Gastroesophageal sphincter (tissue), 4 donors: ENCODE measurements around the gene KLHL1. TPM values are rescaled to one million over a fixed set of nuclear protein-coding genes. Genes with fewer than 3 reads are reported as not detected.

Experiments
- ATAC-seq: fragments of 150-250 bp; one replicate; pipeline ENCODE4 v1.9.1; 2016; ENCODE audit warnings: mild to moderate bottlenecking, moderate library complexity
- H3K27ac ChIP-seq, 4 donors: fragments of 200-600 bp; sonication (generic) in 3 of 4; 1 replicate in 3 of 4; 2 replicates in 1 of 4; pipeline ENCODE4 v1.5.1; 2016 to 2019
- H3K27me3 ChIP-seq: fragments of 200-600 bp; sonication (generic); one replicate; pipeline ENCODE4 v1.5.1; 2019
- H3K36me3 ChIP-seq, 2 donors: fragments of 200-600 bp; sonication (generic); one replicate each; pipeline ENCODE4 v1.5.1; 2019; ENCODE audit warnings: control low read depth in 1 of 2
- H3K4me1 ChIP-seq, 3 donors: fragments of 200-600 bp; sonication (generic); 1 replicate in 2 of 3; 2 replicates in 1 of 3; pipeline ENCODE4 v1.5.1; 2016 to 2019; ENCODE audit warnings: control low read depth in 2 of 3
- H3K4me3 ChIP-seq, 2 donors: fragments of 200-600 bp; sonication (generic); one replicate each; pipeline ENCODE4 v1.5.1; 2019; ENCODE audit warnings: mild to moderate bottlenecking in 1 of 2, moderate library complexity in 1 of 2
- H3K9me3 ChIP-seq, 3 donors: fragments of 200-600 bp; sonication (generic); one replicate each; pipeline ENCODE4 v1.5.1; 2017 to 2019; ENCODE audit warnings: control low read depth in 2 of 3
- EP300 ChIP-seq: sonication (generic); formaldehyde crosslinking; IDR thresholded peaks from one replicate; pipeline ENCODE4 v1.6.1; 2017; ENCODE audit warnings: antibody characterized with exemption, mild to moderate bottlenecking
- POLR2A ChIP-seq, 2 donors: fragments of 450-650 bp; IDR thresholded peaks; one replicate each; pipeline ENCODE4 v1.6.1; 2017; ENCODE audit warnings: antibody characterized with exemption in 2 of 2, mild to moderate bottlenecking in 2 of 2, moderate library complexity in 1 of 2
- POLR2AphosphoS5 ChIP-seq: sonication (generic); formaldehyde crosslinking; IDR thresholded peaks from one replicate; pipeline ENCODE4 v1.6.1; 2017; ENCODE audit warnings: antibody characterized with exemption
- WGBS, 2 donors: methylation state at CpG; one replicate each; pipeline ENCODE4 v1.1.5; 2018; ENCODE audit warnings: low coverage in 1 of 2; 5-methylcytosine and 5-hydroxymethylcytosine counted together
- total RNA-seq, 4 donors: library from RNA; depleted of rRNA; stranded (reverse); fragments of >200 nt; gene quantifications; one replicate each; pipeline ENCODE4 v1.1.0, GENCODE V29; 2016
- TF ChIP-seq, protein P1 (sequence below), 4 experiments: fragments of 200-600 bp in 2 of 4; fragments of 450-650 bp in 2 of 4; sonication (generic) in 1 of 4; IDR thresholded peaks; one replicate each; pipeline ENCODE4 v1.5.1; 2017 to 2019; ENCODE audit warnings: antibody characterized with exemption in 4 of 4, mild to moderate bottlenecking in 2 of 4, moderate library complexity in 2 of 4

The KLHL1 gene
- total RNA-seq, 4 donors from 2014 or later: 0.13 TPM; not detected in 3

DNA sequence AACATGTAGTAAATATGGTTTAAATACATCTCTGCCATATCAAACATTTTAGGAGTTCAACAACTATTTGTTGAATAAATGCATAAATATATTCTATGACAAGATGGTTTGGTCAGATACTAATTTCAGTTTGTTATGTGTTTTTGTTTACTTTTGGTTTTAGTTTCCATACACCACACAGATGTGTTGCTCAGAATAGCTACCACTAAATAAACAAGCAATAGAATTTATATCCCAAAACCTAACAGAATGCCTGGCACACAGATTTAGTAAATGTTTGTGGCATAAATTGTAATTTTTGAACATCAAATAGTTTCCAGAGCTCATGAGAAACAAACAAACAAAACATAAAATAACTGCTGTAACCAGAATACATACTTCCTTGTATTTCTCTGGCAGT, 127.5 kb downstream of the KLHL1 start:
- Histone ChIP-seq H3K27me3 (no peaks in the 10 kb centered on the region), H3K36me3 (no peaks in the 10 kb centered on the region), H3K9me3 (no peaks in the 10 kb centered on the region), H3K4me1 (no peaks in the 10 kb centered on the region), H3K27ac (no peak overlapping the region), H3K4me3 (no peak overlapping the region)
- no peak for TF ChIP-seq POLR2A (IDR thresholded peaks at IDR 0.05)
- TF ChIP-seq EP300: no peak
- TF ChIP-seq, protein P1, sequence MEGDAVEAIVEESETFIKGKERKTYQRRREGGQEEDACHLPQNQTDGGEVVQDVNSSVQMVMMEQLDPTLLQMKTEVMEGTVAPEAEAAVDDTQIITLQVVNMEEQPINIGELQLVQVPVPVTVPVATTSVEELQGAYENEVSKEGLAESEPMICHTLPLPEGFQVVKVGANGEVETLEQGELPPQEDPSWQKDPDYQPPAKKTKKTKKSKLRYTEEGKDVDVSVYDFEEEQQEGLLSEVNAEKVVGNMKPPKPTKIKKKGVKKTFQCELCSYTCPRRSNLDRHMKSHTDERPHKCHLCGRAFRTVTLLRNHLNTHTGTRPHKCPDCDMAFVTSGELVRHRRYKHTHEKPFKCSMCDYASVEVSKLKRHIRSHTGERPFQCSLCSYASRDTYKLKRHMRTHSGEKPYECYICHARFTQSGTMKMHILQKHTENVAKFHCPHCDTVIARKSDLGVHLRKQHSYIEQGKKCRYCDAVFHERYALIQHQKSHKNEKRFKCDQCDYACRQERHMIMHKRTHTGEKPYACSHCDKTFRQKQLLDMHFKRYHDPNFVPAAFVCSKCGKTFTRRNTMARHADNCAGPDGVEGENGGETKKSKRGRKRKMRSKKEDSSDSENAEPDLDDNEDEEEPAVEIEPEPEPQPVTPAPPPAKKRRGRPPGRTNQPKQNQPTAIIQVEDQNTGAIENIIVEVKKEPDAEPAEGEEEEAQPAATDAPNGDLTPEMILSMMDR (IDR thresholded peaks at IDR 0.05): no peak
- TF ChIP-seq POLR2AphosphoS5: no peak
- no peak for ATAC-seq

DNA sequence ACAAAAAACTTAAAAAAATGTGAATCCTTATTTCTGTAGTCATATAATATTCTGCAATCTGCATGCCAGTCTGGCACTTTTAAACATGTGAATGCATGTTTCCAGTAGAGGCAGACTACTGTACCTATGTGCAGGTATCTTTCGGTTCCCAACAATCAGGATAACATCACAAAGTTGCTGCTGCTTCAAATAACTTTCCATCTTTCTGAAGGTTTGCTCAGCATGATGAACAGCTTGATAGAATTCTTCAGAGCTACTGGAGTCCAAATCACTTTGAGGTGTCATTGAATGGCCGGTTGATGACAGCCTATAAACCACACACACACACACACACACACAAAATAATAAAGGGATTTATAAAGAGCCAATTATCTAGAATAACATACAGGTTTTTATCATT, 132.8 kb downstream of the KLHL1 start:
- 87 to 89% methylated on average over 2 of the region's 2 CpGs for WGBS, 2 donors
- TF ChIP-seq, protein P1 (IDR thresholded peaks at IDR 0.05): no peak
- TF ChIP-seq POLR2A (IDR thresholded peaks at IDR 0.05) (no peak), EP300 (no peak), POLR2AphosphoS5 (no peak)
- Histone ChIP-seq H3K27me3 (no peaks in the 10 kb centered on the region), H3K4me1 (no peaks in the 10 kb centered on the region), H3K4me3 (no peak overlapping the region), H3K9me3 (no peaks in the 10 kb centered on the region), H3K36me3 (no peaks in the 10 kb centered on the region), H3K27ac (no peak overlapping the region)
- no peak for ATAC-seq

DNA sequence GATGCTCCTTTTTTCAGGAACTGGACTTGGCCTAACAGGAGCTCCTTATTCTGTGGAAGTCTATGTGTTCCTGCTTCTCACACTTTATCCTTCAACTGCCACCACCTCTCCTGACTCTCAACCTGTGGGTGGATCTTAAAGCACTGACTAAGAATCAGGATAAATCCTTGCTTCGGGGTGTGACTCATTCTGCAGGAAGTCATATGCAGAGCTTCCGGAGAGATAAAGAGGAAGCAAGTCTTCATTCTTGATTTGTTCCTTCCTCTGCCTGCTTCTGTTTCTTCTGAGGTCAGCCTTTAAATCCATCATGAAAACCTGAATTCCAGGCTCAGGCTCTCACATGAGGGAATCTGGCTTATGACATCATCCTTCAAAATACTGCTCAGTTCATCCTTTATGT, 137.7 kb downstream of the KLHL1 start:
- WGBS, 2 donors: 41 to 55% methylated on average over 2 of the region's 2 CpGs
- no peak for ATAC-seq
- Histone ChIP-seq H3K9me3 (no peaks in the 10 kb centered on the region), H3K4me1 (no peaks in the 10 kb centered on the region), H3K36me3 (no peaks in the 10 kb centered on the region), H3K27ac (no peak overlapping the region), H3K4me3 (no peak overlapping the region), H3K27me3 (no peaks in the 10 kb centered on the region)
- TF ChIP-seq, protein P1 (IDR thresholded peaks at IDR 0.05): no peak
- TF ChIP-seq POLR2AphosphoS5 (no peak), POLR2A (IDR thresholded peaks at IDR 0.05) (no peak)

DNA sequence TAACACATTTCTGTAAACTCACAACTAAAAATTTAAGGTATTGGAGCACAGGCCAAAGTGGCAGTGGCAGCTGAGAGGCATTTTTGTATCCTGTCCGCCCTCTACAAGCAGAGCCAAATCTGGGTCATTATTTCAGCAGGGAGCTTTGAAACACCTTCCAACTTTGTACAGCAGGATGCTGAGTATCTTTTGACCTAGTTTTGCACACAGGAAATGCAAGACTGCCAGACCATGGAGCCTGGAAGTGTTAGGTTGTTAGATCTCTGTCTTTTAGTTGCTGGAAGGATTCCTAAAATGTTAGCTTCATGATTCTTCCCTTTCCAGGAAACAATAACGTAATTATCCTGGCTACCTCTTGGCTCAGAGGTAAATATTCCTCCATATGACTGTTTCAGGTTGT, 149.2 kb downstream of the KLHL1 start:
- no peak for ATAC-seq
- Histone ChIP-seq H3K27me3 (no peaks in the 10 kb centered on the region), H3K9me3 (no peaks in the 10 kb centered on the region), H3K4me3 (no peak overlapping the region), H3K36me3 (no peaks in the 10 kb centered on the region), H3K27ac (no peak overlapping the region), H3K4me1 (no peaks in the 10 kb centered on the region)
- 26 to 33% methylated on average over 1 to 2 of the region's 2 CpGs for WGBS, 2 donors
- TF ChIP-seq POLR2AphosphoS5 (no peak), POLR2A (IDR thresholded peaks at IDR 0.05) (no peak), EP300 (no peak)

DNA sequence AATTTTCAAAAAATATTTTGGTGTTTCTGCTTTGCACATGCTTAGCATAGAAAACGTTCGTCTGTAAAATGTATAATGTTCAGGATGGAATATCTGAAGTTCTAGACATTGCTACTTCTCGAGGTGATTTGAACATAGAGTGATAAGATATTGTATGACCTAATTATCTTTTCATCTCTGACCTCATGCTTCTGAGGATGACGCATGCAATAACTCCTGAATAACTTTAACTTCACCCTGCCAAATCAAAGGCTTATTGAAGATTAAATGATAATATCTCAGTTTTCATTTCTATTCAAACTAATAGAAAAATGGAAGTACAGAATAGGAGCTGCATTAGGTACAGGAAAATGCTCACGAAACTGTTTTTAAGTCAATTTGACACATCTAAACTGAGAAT, 151.4 kb downstream of the KLHL1 start:
- ATAC-seq: no peak
- Histone ChIP-seq H3K36me3 (no peaks in the 10 kb centered on the region), H3K27ac (no peak overlapping the region), H3K4me1 (no peaks in the 10 kb centered on the region), H3K9me3 (no peaks in the 10 kb centered on the region), H3K27me3 (no peaks in the 10 kb centered on the region), H3K4me3 (no peak overlapping the region)
- no peak for TF ChIP-seq EP300
- TF ChIP-seq POLR2A (IDR thresholded peaks at IDR 0.05): no peak
- TF ChIP-seq, protein P1 (IDR thresholded peaks at IDR 0.05): no peak
- no peak for TF ChIP-seq POLR2AphosphoS5
- 75 to 89% methylated on average over 5 of the region's 5 CpGs for WGBS, 2 donors
